Activated CD8-positive, alpha-beta T cell treated with anti-CD3 and anti-CD28 coated beads, Interleukin-2, amount 10 ng/mL, durations not matched to agents 7 days and 5 days (primary cell): ENCODE results near the gene BLVRA. TPM values are rescaled to one million over a fixed set of nuclear protein-coding genes. Genes with fewer than 3 reads are reported as not detected.

Experiments used
- ATAC-seq: fragments of 150-1000 bp; cut with Tn5 transposase; one replicate; pipeline ENCODE4 v1.10.0; 2021; ENCODE audit warnings: moderate library complexity
- CTCF ChIA-PET: fragments of 350-600 bp; sonication (Branson Sonifier 250); formaldehyde crosslinking; loops from one replicate; lab custom pipeline; 2021; ENCODE audit warnings: antibody characterized with exemption; lab: Charles Lee
- POLR2A ChIA-PET: fragments of 350-600 bp; sonication (Branson Sonifier 250); formaldehyde crosslinking; loops from one replicate; lab custom pipeline; 2021; ENCODE audit warnings: antibody characterized with exemption; lab: Charles Lee
- DNase-seq: peaks from one replicate; pipeline ENCODE4 v3.0.0-alpha.2; 2020
- H3K27ac Mint-ChIP-seq: one replicate; pipeline ENCODE4 v1.8.0; 2021; ENCODE audit warnings: mild to moderate bottlenecking, mixed read lengths
- H3K27me3 Mint-ChIP-seq: one replicate; pipeline ENCODE4 v1.8.0; 2021; ENCODE audit warnings: low read depth, mixed read lengths
- H3K36me3 Mint-ChIP-seq: one replicate; pipeline ENCODE4 v1.8.0; 2021; ENCODE audit warnings: low read depth, mixed read lengths
- H3K4me1 Mint-ChIP-seq: one replicate; pipeline ENCODE4 v1.8.0; 2021; ENCODE audit warnings: low read depth, mixed read lengths
- H3K4me3 Mint-ChIP-seq: one replicate; pipeline ENCODE4 v1.8.0; 2021; ENCODE audit warnings: mild to moderate bottlenecking, mixed read lengths
- H3K9me3 Mint-ChIP-seq: one replicate; pipeline ENCODE4 v1.8.0; 2022; ENCODE audit warnings: mixed read lengths; ENCODE audit not compliant: insufficient read depth
- total RNA-seq, 2 experiments: library from RNA; stranded (reverse); gene quantifications; one replicate each; pipeline ENCODE4 v1.2.3, GENCODE V29; 2021

The BLVRA gene
- total RNA-seq, 2 experiments from 2014 or later, result 25.7 to 29.2 TPM

GRCh38 chr7:43849047-43849446 is 90.6 kb downstream of the BLVRA start:
- Mint-ChIP-seq H3K36me3 (no peaks in the 10 kb centered on the region), H3K4me1 (peaks cover 7% of the 10 kb centered on the region), H3K27me3 (peaks cover 6% of the 10 kb centered on the region), H3K9me3 (no peaks in the 10 kb centered on the region), H3K4me3 (no peak overlapping the region), H3K27ac (no peak overlapping the region)
- DNase-seq, result no peak
- ChIA-PET POLR2A (interaction anchor here (0.6 kb wide), 1 partner anchor 9 kb away, joined by 3 read pairs; no protein-coding TSS in a partner anchor), CTCF (interaction anchor here (1.2 to 2.5 kb wide), 3 partner anchors 10 to 267 kb away, joined by 5 to 19 read pairs (median 6); partner anchors contain the start of gene STK17A)
- no peak for ATAC-seq

GRCh38 chr7:43850348-43851116 is 92.1 kb downstream of the BLVRA start:
- Mint-ChIP-seq H3K27ac (no peak overlapping the region), H3K36me3 (no peaks in the 10 kb centered on the region), H3K27me3 (peaks cover 6% of the 10 kb centered on the region), H3K4me1 (peaks cover 7% of the 10 kb centered on the region), H3K4me3 (no peak overlapping the region), H3K9me3 (no peaks in the 10 kb centered on the region)
- ATAC-seq (no peak), DNase-seq (no peak)
- POLR2A ChIA-PET, result no interaction called here
- CTCF ChIA-PET, result interaction anchor here (1.0 kb wide), 1 partner anchor 11 kb away, joined by 3 read pairs; no protein-coding TSS in a partner anchor

GRCh38 chr7:43851805-43852204 is 93.3 kb downstream of the BLVRA start:
- DNase-seq (no peak), ATAC-seq (no peak)
- ChIA-PET CTCF (interaction anchor here (2.2 kb wide), 1 partner anchor 13 kb away, joined by 12 read pairs; no protein-coding TSS in a partner anchor), POLR2A (no interaction called here)
- H3K4me1 Mint-ChIP-seq, result peaks cover 7% of the 10 kb centered on the region
- no peaks in the 10 kb centered on the region for H3K9me3 Mint-ChIP-seq
- no peaks in the 10 kb centered on the region for H3K36me3 Mint-ChIP-seq
- peaks cover 6% of the 10 kb centered on the region for H3K27me3 Mint-ChIP-seq
- no peak overlapping the region for H3K27ac Mint-ChIP-seq
- H3K4me3 Mint-ChIP-seq, result no peak overlapping the region

GRCh38 chr7:43855176-43855575 is 96.7 kb downstream of the BLVRA start:
- ChIA-PET POLR2A (no interaction called here), CTCF (interaction anchor here (1.3 kb wide), 1 partner anchor 17 kb away, joined by 3 read pairs; no protein-coding TSS in a partner anchor)
- Mint-ChIP-seq H3K27me3 (peaks cover 3% of the 10 kb centered on the region), H3K9me3 (no peaks in the 10 kb centered on the region), H3K36me3 (no peaks in the 10 kb centered on the region), H3K4me1 (peaks cover 2% of the 10 kb centered on the region), H3K27ac (no peak overlapping the region), H3K4me3 (no peak overlapping the region)
- DNase-seq (no peak), ATAC-seq (no peak)

- H3K4me3 Mint-ChIP-seq, result no peak overlapping the region
- no peaks in the 10 kb centered on the region for H3K36me3 Mint-ChIP-seq
- ChIA-PET POLR2A (no interaction called here), CTCF (interaction anchor here (1.3 to 1.6 kb wide), 2 partner anchors 17 to 18 kb away, joined by 3 to 7 read pairs; no protein-coding TSS in a partner anchor)
- H3K27me3 Mint-ChIP-seq, result peaks cover 3% of the 10 kb centered on the region
- ATAC-seq (no peak), DNase-seq (no peak)
- H3K27ac Mint-ChIP-seq, result no peak overlapping the region
- no peaks in the 10 kb centered on the region for H3K9me3 Mint-ChIP-seq
- H3K4me1 Mint-ChIP-seq, result no peaks in the 10 kb centered on the region
Measured at GRCh38 chr7:43856316-43856715, 97.8 kb downstream of the BLVRA start.

Other genes with a start within 250 kb of the BLVRA start
- 10 to 100 TPM; 67.9 to 69.0 TPM for gene STK17A, start 175.6 kb upstream of the BLVRA start, total RNA-seq
- 10 to 100 TPM; 52.0 to 52.7 TPM for gene COA1, start 29.2 kb upstream of the BLVRA start, total RNA-seq
- 10 to 100 TPM; 88.5 to 91.3 TPM for gene MRPS24, start 110.8 kb downstream of the BLVRA start, total RNA-seq
- 10 to 100 TPM; 24.1 to 24.7 TPM for gene URGCP, start 147.9 kb downstream of the BLVRA start, total RNA-seq
- 1 to 10 TPM; 6.3 to 6.8 TPM for gene UBE2D4, start 167.8 kb downstream of the BLVRA start, total RNA-seq
- not detected for gene SPDYE1, start 239.2 kb downstream of the BLVRA start, total RNA-seq